Tibial nerve (tissue), 4 donors: ENCODE measurements around the gene IZUMO1. TPM values are rescaled to one million over a fixed set of nuclear protein-coding genes. Genes with fewer than 3 reads are reported as not detected.
"Not testable (repeated sequence)": the region's sequence is repeated elsewhere in the genome, so short reads cannot be mapped to it uniquely, and the experiment has no call there.

Experiments used
- DNase-seq, 2 donors: peaks; one replicate each; pipeline ENCODE4 v3.0.0-alpha.2; 2019; ENCODE audit warnings: low spot score in 2 of 2
- H3K27ac ChIP-seq, 4 donors: fragments of 200-600 bp; sonication (generic) in 3 of 4; one replicate each; pipeline ENCODE4 v1.5.1; 2017 to 2019; ENCODE audit warnings: mild to moderate bottlenecking in 1 of 4
- H3K27me3 ChIP-seq, 2 donors: fragments of 200-600 bp; sonication (generic) in 1 of 2; one replicate each; pipeline versions ENCODE4 v1.5.1 to v1.6.0; 2017 to 2019
- H3K36me3 ChIP-seq, 3 donors: fragments of 200-600 bp; sonication (generic); one replicate each; pipeline ENCODE4 v1.5.1; 2018 to 2019
- H3K4me1 ChIP-seq, 4 donors: fragments of 200-600 bp; sonication (generic) in 3 of 4; one replicate each; pipeline ENCODE4 v1.5.1; 2017 to 2019
- H3K4me3 ChIP-seq, 4 donors: fragments of 200-600 bp; sonication (generic) in 3 of 4; one replicate each; pipeline ENCODE4 v1.5.1; 2017 to 2019; ENCODE audit warnings: mild to moderate bottlenecking in 1 of 4, moderate library complexity in 1 of 4
- H3K9me3 ChIP-seq, 4 donors: fragments of 200-600 bp; sonication (generic) in 3 of 4; one replicate each; pipeline ENCODE4 v1.5.1; 2017 to 2019
- CTCF ChIP-seq, 5 experiments: fragments of 200-600 bp in 3 of 5; fragments of 450-650 bp in 2 of 5; sonication (generic) in 3 of 5; IDR thresholded peaks; one replicate each; pipeline ENCODE4 v1.5.1; 2016 to 2019; ENCODE audit warnings: antibody characterized with exemption in 5 of 5, mild to moderate bottlenecking in 3 of 5, moderate library complexity in 2 of 5
- EP300 ChIP-seq, 2 donors: sonication (generic); formaldehyde crosslinking; IDR thresholded peaks; one replicate each; pipeline ENCODE4 v1.6.1; 2017; ENCODE audit warnings: antibody characterized with exemption in 2 of 2, mild to moderate bottlenecking in 1 of 2
- POLR2A ChIP-seq, 2 donors: fragments of 450-650 bp; IDR thresholded peaks; one replicate each; pipeline ENCODE4 v1.6.1; 2017; ENCODE audit warnings: antibody characterized with exemption in 2 of 2, mild to moderate bottlenecking in 2 of 2, moderate library complexity in 2 of 2
- WGBS, 2 donors: methylation state at CpG; one replicate each; pipeline ENCODE4 v1.1.5; 2018; 5-methylcytosine and 5-hydroxymethylcytosine counted together
- total RNA-seq, 4 donors: library from RNA; depleted of rRNA; stranded (reverse); fragments of >200 nt; gene quantifications; one replicate each; pipeline ENCODE4 v1.1.0, GENCODE V29; 2016

Gene IZUMO1
- total RNA-seq, 4 donors from 2014 or later, result 0.21 to 0.30 TPM; not detected in 2

- Histone ChIP-seq H3K4me1 (peaks cover 0 to 22% (median 6%) of the 10 kb centered on the region in 4 donors), H3K27me3 (no peaks in the 10 kb centered on the region), H3K36me3 (peaks cover 0 to 20% (median 0%) of the 10 kb centered on the region in 3 donors), H3K9me3 (no peaks in the 10 kb centered on the region), H3K4me3 (no peak overlapping the region), H3K27ac (no peak overlapping the region)
- WGBS, 2 donors, result 74 to 75% methylated on average over 8 of the region's 8 CpGs
- no peak for DNase-seq
- TF ChIP-seq POLR2A (IDR thresholded peaks at IDR 0.05) (no peak), CTCF (IDR thresholded peaks at IDR 0.05) (no peak), EP300 (IDR thresholded peaks at IDR 0.05) (no peak)
These were observed 46.6 kb upstream of the IZUMO1 start for GRCh38 chr19:48793271-48793670.

DNA sequence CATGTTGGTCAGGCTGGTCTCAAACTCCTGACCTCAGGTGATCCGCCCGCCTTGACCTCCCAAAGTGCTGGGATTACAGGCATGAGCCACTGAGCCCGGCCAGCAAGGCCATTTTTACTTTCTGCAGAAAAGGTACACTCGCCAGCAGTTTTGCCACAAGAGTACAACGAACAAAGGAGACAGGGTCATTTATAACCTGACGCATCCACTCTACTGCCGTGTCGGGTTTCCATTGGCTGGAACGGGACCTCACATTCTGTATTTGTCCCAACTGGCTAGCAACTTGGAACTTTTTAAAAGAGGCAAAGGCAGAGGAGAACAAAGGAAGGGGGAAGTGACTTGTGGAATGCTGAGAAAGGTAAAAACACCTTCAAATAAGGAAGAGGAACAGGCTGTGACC is 40.6 kb upstream of the IZUMO1 start:
- H3K27ac ChIP-seq, DNase-seq, H3K4me3 ChIP-seq, H3K27me3 ChIP-seq, H3K9me3 ChIP-seq, H3K36me3 ChIP-seq, H3K4me1 ChIP-seq: not testable (repeated sequence)
- 86 to 93% methylated on average over 9 of the region's 9 CpGs for WGBS, 2 donors

DNA sequence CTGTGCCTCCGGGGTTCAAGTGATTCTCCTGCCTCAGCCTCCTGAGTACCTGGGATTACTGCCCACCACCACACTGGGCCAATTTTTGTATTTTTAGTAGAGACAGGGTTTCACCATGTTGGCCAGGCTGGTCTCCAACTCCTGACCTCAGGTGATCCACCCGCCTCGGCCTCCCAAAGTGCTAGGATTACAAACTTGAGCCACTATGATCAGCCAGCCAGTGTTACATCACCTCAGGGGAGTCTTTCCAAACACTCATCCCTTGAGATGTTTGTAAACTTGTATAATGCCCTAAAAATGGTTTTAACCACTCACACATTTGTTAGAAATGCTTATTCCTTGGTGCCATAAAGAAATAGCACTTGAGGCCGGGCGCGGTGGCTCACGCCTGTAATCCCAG is 39.7 kb upstream of the IZUMO1 start:
- H3K4me3 ChIP-seq, H3K36me3 ChIP-seq, H3K9me3 ChIP-seq, H3K27ac ChIP-seq, DNase-seq, H3K27me3 ChIP-seq: not testable (repeated sequence)
- WGBS, 2 donors, result 93 to 96% methylated on average over 7 of the region's 7 CpGs
- peaks cover 0 to 10% (median 2%) of the 10 kb centered on the region in 4 donors for H3K4me1 ChIP-seq

DNA sequence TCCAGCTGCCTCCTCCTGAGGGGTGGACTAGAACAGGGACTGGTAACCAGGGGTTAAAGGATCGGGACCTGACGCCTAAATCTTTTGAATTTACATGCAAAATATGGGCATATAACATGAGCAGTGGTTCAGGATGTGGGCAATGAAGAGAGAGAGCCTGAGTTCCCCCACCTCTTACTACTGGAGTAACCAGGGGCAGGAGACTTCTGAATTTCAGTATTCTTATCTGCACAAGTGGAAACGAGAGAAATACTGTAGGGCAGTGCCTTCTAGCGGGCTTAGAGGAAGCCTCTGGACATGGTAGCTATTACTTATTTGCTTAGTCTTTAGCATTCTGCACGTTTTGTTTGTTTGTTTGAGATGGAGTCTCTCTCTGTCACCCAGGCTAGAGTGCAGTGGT is 37.8 kb upstream of the IZUMO1 start:
- 65 to 70% methylated on average over 5 of the region's 5 CpGs for WGBS, 2 donors
- no peak for TF ChIP-seq POLR2A (IDR thresholded peaks at IDR 0.05)
- TF ChIP-seq EP300 (IDR thresholded peaks at IDR 0.05), result no peak
- TF ChIP-seq CTCF (IDR thresholded peaks at IDR 0.05), result no peak

GRCh38 chr19:48780631-48781391 is 34.1 kb upstream of the IZUMO1 start:
- 58% methylated on average over 14 of the region's 14 CpGs for WGBS, 2 donors
- H3K4me1 ChIP-seq, result peaks cover 0 to 20% (median 3%) of the 10 kb centered on the region in 4 donors
- no peak for TF ChIP-seq POLR2A (IDR thresholded peaks at IDR 0.05)
- peak in 1 of 2 donors; percentile 28 for TF ChIP-seq EP300 (IDR thresholded peaks at IDR 0.05)
- H3K36me3 ChIP-seq, result no peaks in the 10 kb centered on the region
- H3K27me3 ChIP-seq, result no peaks in the 10 kb centered on the region
- H3K9me3 ChIP-seq, result no peaks in the 10 kb centered on the region
- DNase-seq, result peak in 1 of 2 donors; percentile 18
- peak overlapping the region in 3 of 4 donors; percentile 57 to 71 (median 64) for H3K27ac ChIP-seq
- H3K4me3 ChIP-seq, result no peak overlapping the region

More for the DNA sequence above, 37.8 kb upstream of the IZUMO1 start:
- DNase-seq, result no peak
- H3K4me3 ChIP-seq, result no peak overlapping the region
- peaks cover 0 to 20% (median 3%) of the 10 kb centered on the region in 4 donors for H3K4me1 ChIP-seq
- no peaks in the 10 kb centered on the region for H3K27me3 ChIP-seq
- H3K9me3 ChIP-seq, result no peaks in the 10 kb centered on the region
- H3K27ac ChIP-seq, result no peak overlapping the region
- H3K36me3 ChIP-seq, result no peaks in the 10 kb centered on the region

GRCh38 chr19:48779636-48780035 is 32.9 kb upstream of the IZUMO1 start:
- no peak for DNase-seq
- no peak overlapping the region for H3K4me3 ChIP-seq
- 60 to 71% methylated on average over 1 of the region's 1 CpG for WGBS, 2 donors
- peaks cover 0 to 20% (median 3%) of the 10 kb centered on the region in 4 donors for H3K4me1 ChIP-seq
- H3K27ac ChIP-seq, result no peak overlapping the region
- H3K36me3 ChIP-seq, result no peaks in the 10 kb centered on the region
- no peaks in the 10 kb centered on the region for H3K27me3 ChIP-seq
- H3K9me3 ChIP-seq, result no peaks in the 10 kb centered on the region
- no peak for TF ChIP-seq EP300 (IDR thresholded peaks at IDR 0.05)
- no peak for TF ChIP-seq CTCF (IDR thresholded peaks at IDR 0.05)
- no peak for TF ChIP-seq POLR2A (IDR thresholded peaks at IDR 0.05)
